ENCODE measurements around the gene CEACAM1. TPM values are rescaled to one million over a fixed set of nuclear protein-coding genes. Genes with fewer than 3 reads are reported as not detected.

The CEACAM1 gene
- total and polyA plus RNA-seq, 8 donors, result 5.6 to 24.0 (median 7.3) TPM

- no peaks in the 10 kb centered on the region for H3K9me3 ChIP-seq
- intact Hi-C loops (cut with DNase I), result no loop called here
- TF ChIP-seq, protein P1, sequence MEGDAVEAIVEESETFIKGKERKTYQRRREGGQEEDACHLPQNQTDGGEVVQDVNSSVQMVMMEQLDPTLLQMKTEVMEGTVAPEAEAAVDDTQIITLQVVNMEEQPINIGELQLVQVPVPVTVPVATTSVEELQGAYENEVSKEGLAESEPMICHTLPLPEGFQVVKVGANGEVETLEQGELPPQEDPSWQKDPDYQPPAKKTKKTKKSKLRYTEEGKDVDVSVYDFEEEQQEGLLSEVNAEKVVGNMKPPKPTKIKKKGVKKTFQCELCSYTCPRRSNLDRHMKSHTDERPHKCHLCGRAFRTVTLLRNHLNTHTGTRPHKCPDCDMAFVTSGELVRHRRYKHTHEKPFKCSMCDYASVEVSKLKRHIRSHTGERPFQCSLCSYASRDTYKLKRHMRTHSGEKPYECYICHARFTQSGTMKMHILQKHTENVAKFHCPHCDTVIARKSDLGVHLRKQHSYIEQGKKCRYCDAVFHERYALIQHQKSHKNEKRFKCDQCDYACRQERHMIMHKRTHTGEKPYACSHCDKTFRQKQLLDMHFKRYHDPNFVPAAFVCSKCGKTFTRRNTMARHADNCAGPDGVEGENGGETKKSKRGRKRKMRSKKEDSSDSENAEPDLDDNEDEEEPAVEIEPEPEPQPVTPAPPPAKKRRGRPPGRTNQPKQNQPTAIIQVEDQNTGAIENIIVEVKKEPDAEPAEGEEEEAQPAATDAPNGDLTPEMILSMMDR (IDR thresholded peaks at IDR 0.05), result no peak
- H3K36me3 ChIP-seq, result no peaks in the 10 kb centered on the region
- ATAC-seq (no peak), DNase-seq (no peak)
- H3K4me3 ChIP-seq, result no peak overlapping the region
- no peaks in the 10 kb centered on the region for H3K27me3 ChIP-seq
- peaks cover 0 to 28% of the 10 kb centered on the region in 2 donors for H3K4me1 ChIP-seq
- H3K27ac ChIP-seq, result no peak overlapping the region
These were observed 51.2 kb downstream of the CEACAM1 start for GRCh38 chr19:42477117-42477516.

DNA sequence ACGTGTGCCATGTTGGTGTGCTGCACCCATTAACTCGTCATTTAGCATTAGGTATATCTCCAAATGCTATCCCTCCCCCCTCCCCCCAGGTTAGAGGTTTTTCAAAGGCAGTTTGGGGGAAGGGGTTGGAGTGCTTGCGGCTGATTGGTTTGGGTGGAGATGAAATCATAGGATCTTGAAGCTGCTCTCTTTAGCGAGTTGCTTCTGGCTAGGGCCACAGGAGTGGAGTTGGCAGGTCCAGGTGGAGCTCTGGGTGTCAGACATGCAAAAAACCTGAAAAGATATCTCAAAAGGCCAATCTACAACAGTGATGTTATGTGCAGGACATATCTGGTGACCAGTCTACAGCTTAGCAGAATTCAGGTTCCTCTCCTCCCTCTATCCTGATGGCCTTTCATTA lies 52.9 kb downstream of the CEACAM1 start:
- no peak for ATAC-seq
- TF ChIP-seq, protein P1 (IDR thresholded peaks at IDR 0.05), result no peak
- no peak for DNase-seq
- intact Hi-C loops (cut with DNase I), result no loop called here
- Histone ChIP-seq H3K27me3 (no peaks in the 10 kb centered on the region), H3K4me1 (peaks cover 0 to 11% of the 10 kb centered on the region in 2 donors), H3K9me3 (no peaks in the 10 kb centered on the region), H3K36me3 (no peaks in the 10 kb centered on the region), H3K4me3 (no peak overlapping the region), H3K27ac (no peak overlapping the region)

DNA sequence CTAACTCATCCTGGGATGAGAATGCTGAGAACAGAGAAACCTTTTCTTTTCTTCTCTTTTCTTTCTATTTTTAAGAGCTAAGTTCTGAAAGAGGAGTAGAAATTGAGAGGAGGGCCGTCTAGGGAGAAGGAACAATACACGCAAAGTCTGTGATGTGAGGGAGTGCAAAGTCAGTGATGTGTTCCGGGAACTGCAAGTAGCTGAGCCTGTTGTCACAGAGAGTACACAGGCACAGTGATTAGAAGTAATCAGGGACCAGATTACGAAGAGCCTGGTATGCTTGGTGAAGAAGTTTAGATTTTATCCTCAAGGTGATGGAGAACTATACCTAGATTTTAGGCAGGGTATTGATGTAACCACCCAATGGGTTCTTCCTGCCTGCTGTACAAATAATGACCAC lies 53.5 kb downstream of the CEACAM1 start:
- intact Hi-C loops (cut with DNase I), result no loop called here
- peaks cover 0 to 10% of the 10 kb centered on the region in 2 donors for H3K4me1 ChIP-seq
- TF ChIP-seq, protein P1 (IDR thresholded peaks at IDR 0.05), result no peak
- no peak overlapping the region for H3K4me3 ChIP-seq
- no peaks in the 10 kb centered on the region for H3K36me3 ChIP-seq
- no peak overlapping the region for H3K27ac ChIP-seq
- ATAC-seq (no peak), DNase-seq (no peak)
- H3K27me3 ChIP-seq, result no peaks in the 10 kb centered on the region
- no peaks in the 10 kb centered on the region for H3K9me3 ChIP-seq

DNA sequence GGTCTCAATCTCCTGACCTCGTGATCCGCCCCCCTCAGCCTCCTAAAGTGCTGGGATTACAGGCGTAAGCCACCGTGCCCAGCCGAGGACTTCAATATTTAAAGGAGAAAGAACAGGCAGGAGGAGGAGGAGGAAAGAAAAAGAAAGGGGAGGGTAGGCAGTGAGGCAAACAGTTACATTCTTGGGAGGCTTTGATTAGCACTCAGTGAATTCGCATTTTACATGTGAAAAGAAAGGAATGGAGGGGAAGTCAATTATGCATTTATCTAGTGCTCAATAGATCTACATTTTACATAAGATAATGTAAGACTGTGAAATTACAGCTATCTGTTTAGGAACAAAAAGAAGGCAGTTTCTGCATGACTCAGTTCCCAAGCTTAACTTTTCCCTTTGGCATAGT lies 54.6 kb downstream of the CEACAM1 start:
- TF ChIP-seq, protein P1 (IDR thresholded peaks at IDR 0.05), result no peak
- H3K4me1 ChIP-seq, result peaks cover 0 to 14% of the 10 kb centered on the region in 2 donors
- H3K27me3 ChIP-seq, result no peaks in the 10 kb centered on the region
- no peak overlapping the region for H3K4me3 ChIP-seq
- H3K27ac ChIP-seq, result no peak overlapping the region
- ATAC-seq, result no peak
- DNase-seq, result no peak
- intact Hi-C loops (cut with DNase I), result no loop called here
- H3K36me3 ChIP-seq, result no peaks in the 10 kb centered on the region
- no peaks in the 10 kb centered on the region for H3K9me3 ChIP-seq

DNA sequence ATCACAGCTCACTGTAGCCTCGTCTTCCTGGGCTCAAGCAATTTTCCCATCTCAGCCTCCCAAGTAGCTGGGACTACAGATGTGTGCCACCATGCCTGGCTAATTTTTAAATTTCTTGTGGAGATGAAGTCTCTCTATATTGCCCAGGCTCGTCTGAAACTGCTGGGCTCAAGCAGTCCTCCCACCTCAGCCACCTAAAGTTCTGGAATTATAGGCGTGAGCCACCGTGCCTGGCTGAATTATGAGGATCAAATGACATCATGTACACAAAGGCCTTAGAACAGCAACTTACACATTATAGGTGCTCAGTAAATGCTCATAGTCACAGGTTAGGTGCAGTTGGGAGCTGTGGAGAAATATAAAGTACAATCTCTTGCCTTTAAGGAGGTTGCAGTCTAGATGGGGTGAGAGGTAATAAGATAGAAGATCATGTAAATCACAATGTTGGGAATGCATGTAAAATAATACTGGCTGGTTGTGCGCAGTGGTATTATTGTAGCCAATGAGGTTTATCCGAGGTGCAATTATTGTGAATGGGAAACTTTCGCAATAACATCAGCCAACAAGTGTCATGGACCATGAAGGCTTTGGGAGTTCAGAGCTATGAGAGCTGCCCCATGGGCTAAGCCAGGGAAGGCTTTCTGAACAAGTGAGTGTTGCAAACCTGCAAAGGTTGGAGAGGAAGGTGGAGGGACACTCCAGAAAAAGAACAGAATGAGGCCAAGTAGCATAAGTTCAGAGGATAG lies 55.7 kb downstream of the CEACAM1 start:
- DNase-seq (no peak), ATAC-seq (no peak)
- Histone ChIP-seq H3K4me1 (peaks cover 0 to 14% of the 10 kb centered on the region in 2 donors), H3K27ac (no peak overlapping the region), H3K4me3 (no peak overlapping the region), H3K36me3 (no peaks in the 10 kb centered on the region), H3K9me3 (no peaks in the 10 kb centered on the region), H3K27me3 (no peaks in the 10 kb centered on the region)
- intact Hi-C loops (cut with DNase I), result no loop called here
- TF ChIP-seq, protein P1 (IDR thresholded peaks at IDR 0.05), result no peak

All from left lung (tissue), 10 donors.